Fibroblast of lung (primary cell): ENCODE data around the gene SETBP1. TPM values are rescaled to one million over a fixed set of nuclear protein-coding genes. Genes with fewer than 3 reads are reported as not detected.

Experiments
- DNase-seq, 2 donors: peaks; one replicate each; pipeline versions ENCODE4 v3.0.0 to v3.0.0-alpha.2; 2010; ENCODE audit warnings: low read depth in 2 of 2
- H2AFZ ChIP-seq: 2 replicates; pipeline ENCODE4 v1.5.1; 2012; ENCODE audit warnings: low read length, control low read depth, inconsistent platforms
- H3K27ac ChIP-seq: 2 replicates; pipeline ENCODE4 v1.5.1; 2011; ENCODE audit warnings: low read length, control low read depth; ENCODE audit not compliant: insufficient read depth
- H3K27me3 ChIP-seq: 2 replicates; pipeline ENCODE4 v1.5.1; 2011; ENCODE audit warnings: mild to moderate bottlenecking, low read length; ENCODE audit not compliant: control insufficient read depth, insufficient read depth
- H3K36me3 ChIP-seq: 2 replicates; pipeline ENCODE4 v1.5.1; 2011; ENCODE audit warnings: low read length; ENCODE audit not compliant: control insufficient read depth, insufficient read depth
- H3K4me1 ChIP-seq: 2 replicates; pipeline ENCODE4 v1.5.1; 2011; ENCODE audit warnings: low read length; ENCODE audit not compliant: control insufficient read depth, insufficient read depth; ENCODE audit errors: extremely low read depth
- H3K4me2 ChIP-seq: 2 replicates; pipeline ENCODE4 v1.5.1; 2011; ENCODE audit warnings: low read length, control low read depth; ENCODE audit not compliant: insufficient read depth; ENCODE audit errors: extremely low read depth
- H3K4me3 ChIP-seq, 4 experiments: fragments of 200-600 bp in 1 of 4; sonication (generic) in 1 of 4; replicated peaks in 1 of 4; 2 replicates each; pipeline ENCODE4 v1.5.1; 2011 to 2016; ENCODE audit warnings: low read length in 4 of 4, low read depth in 3 of 4, mild to moderate bottlenecking in 3 of 4, control low read depth in 2 of 4, inconsistent platforms in 1 of 4, mixed read lengths in 1 of 4; ENCODE audit not compliant: insufficient read depth in 1 of 4; ENCODE audit errors: control extremely low read depth in 1 of 4
- H3K79me2 ChIP-seq: 2 replicates; pipeline ENCODE4 v1.5.1; 2012; ENCODE audit warnings: mild to moderate bottlenecking, low read length, inconsistent platforms; ENCODE audit not compliant: control insufficient read depth, insufficient read depth
- H3K9ac ChIP-seq: 2 replicates; pipeline ENCODE4 v1.5.1; 2011; ENCODE audit warnings: mild to moderate bottlenecking, low read length, control low read depth; ENCODE audit not compliant: insufficient read depth
- H3K9me3 ChIP-seq: 2 replicates; pipeline ENCODE4 v1.5.1; 2012; ENCODE audit warnings: low read depth, low read length; ENCODE audit not compliant: control insufficient read depth, insufficient read depth
- H4K20me1 ChIP-seq: 2 replicates; pipeline ENCODE4 v1.5.1; 2011; ENCODE audit warnings: low read length; ENCODE audit not compliant: control insufficient read depth, insufficient read depth; ENCODE audit errors: extremely low read depth
- CTCF ChIP-seq, 2 donors: IDR thresholded peaks in 1 of 2; conservative IDR thresholded peaks in 1 of 2; 1 replicate in 1 of 2; 2 replicates in 1 of 2; pipeline ENCODE4 v1.5.1; 2011 to 2012; ENCODE audit warnings: low read length in 2 of 2, control low read depth in 1 of 2, inconsistent platforms in 1 of 2, low read depth in 1 of 2, mild to moderate bottlenecking in 1 of 2
- EZH2 ChIP-seq: IDR thresholded peaks from 2 replicates; pipeline ENCODE4 v1.5.1; 2012; ENCODE audit warnings: low read length, control low read depth, mild to moderate bottlenecking; ENCODE audit errors: missing control alignments
- polyA plus RNA-seq, 2 donors: library from polyadenylated mRNA; depleted of rRNA in 1 of 2; stranded (reverse) in 1 of 2; unstranded in 1 of 2; fragments of >200 nt; gene quantifications; 2 replicates each; pipeline ENCODE4 v1.2.1, GENCODE V29; 2011 to 2012; ENCODE audit warnings: missing spikeins in 1 of 2
- total RNA-seq: library from RNA; depleted of rRNA; stranded (reverse); fragments of >200 nt; gene quantifications from 2 replicates; pipeline ENCODE4 v1.2.1, GENCODE V29; 2014

The SETBP1 gene
- total and polyA plus RNA-seq, 2 donors (not counting 1 experiment from before 2014, with no cell fraction given) = 4.5 to 5.4 TPM

- H3K27ac ChIP-seq = no peak overlapping the region
- H3K27me3 ChIP-seq = no peaks in the 10 kb centered on the region
- TF ChIP-seq CTCF (conservative IDR thresholded peaks at IDR 0.05 in 1 of 2, IDR thresholded peaks at IDR 0.05 in 1 of 2; ENCODE audit: low read depth in 1 of 2, low read length in 2 of 2) (no peak), EZH2 (no peak)
- no peaks in the 10 kb centered on the region for H4K20me1 ChIP-seq
- H3K9me3 ChIP-seq = no peaks in the 10 kb centered on the region
- H2AFZ ChIP-seq = no peak overlapping the region
- H3K4me1 ChIP-seq = no peaks in the 10 kb centered on the region
- no peak overlapping the region for H3K4me3 ChIP-seq
- no peaks in the 10 kb centered on the region for H3K79me2 ChIP-seq
- H3K36me3 ChIP-seq = no peaks in the 10 kb centered on the region
- H3K4me2 ChIP-seq = no peak overlapping the region
- DNase-seq = peak in 1 of 2 donors; percentile 33
- H3K9ac ChIP-seq = no peak overlapping the region
Measured at GRCh38 chr18:44958455-44958854, 277.8 kb downstream of the SETBP1 start.

GRCh38 chr18:44959013-44959412 is 278.3 kb downstream of the SETBP1 start:
- Histone ChIP-seq H3K9me3 (no peaks in the 10 kb centered on the region), H2AFZ (no peak overlapping the region), H3K27me3 (no peaks in the 10 kb centered on the region), H3K4me1 (no peaks in the 10 kb centered on the region), H3K9ac (no peak overlapping the region), H3K79me2 (no peaks in the 10 kb centered on the region), H3K4me3 (no peak overlapping the region), H3K27ac (no peak overlapping the region), H3K36me3 (no peaks in the 10 kb centered on the region), H4K20me1 (no peaks in the 10 kb centered on the region), H3K4me2 (no peak overlapping the region)
- peak in 1 of 2 donors; percentile 37 for DNase-seq
- TF ChIP-seq EZH2 = no peak
- no peak for TF ChIP-seq CTCF (conservative IDR thresholded peaks at IDR 0.05 in 1 of 2, IDR thresholded peaks at IDR 0.05 in 1 of 2; ENCODE audit: low read depth in 1 of 2, low read length in 2 of 2)

GRCh38 chr18:44960580-44960979 is 279.9 kb downstream of the SETBP1 start:
- Histone ChIP-seq H3K36me3 (no peaks in the 10 kb centered on the region), H3K9ac (no peak overlapping the region), H2AFZ (no peak overlapping the region), H3K79me2 (no peaks in the 10 kb centered on the region), H3K9me3 (no peaks in the 10 kb centered on the region), H3K4me1 (no peaks in the 10 kb centered on the region), H3K4me3 (no peak overlapping the region), H4K20me1 (no peaks in the 10 kb centered on the region), H3K27me3 (no peaks in the 10 kb centered on the region), H3K4me2 (no peak overlapping the region), H3K27ac (no peak overlapping the region)
- no peak for DNase-seq
- TF ChIP-seq CTCF (conservative IDR thresholded peaks at IDR 0.05 in 1 of 2, IDR thresholded peaks at IDR 0.05 in 1 of 2; ENCODE audit: low read depth in 1 of 2, low read length in 2 of 2) = no peak
- TF ChIP-seq EZH2 = no peak
